ACC112 (cell line): ENCODE results near the gene CLMP.
A peak's percentile ranks its signal among the peaks of the same experiment; 100 is the strongest.
"Not testable (repeated sequence)": the region's sequence is repeated elsewhere in the genome, so short reads cannot be mapped to it uniquely, and the experiment has no call there.

Experiments used
- H2AFZ ChIP-seq: fragments of 200-600 bp; sonication (generic); one replicate; pipeline ENCODE4 v1.6.0; 2017; ENCODE audit warnings: antibody characterized with exemption, low read length; ENCODE audit not compliant: unreplicated experiment
- H3K27ac ChIP-seq: fragments of 200-600 bp; sonication (generic); 2 replicates; pipeline ENCODE4 v1.5.1; 2014; ENCODE audit warnings: low read depth, mild to moderate bottlenecking, antibody characterized with exemption, low read length, moderate library complexity
- H3K27me3 ChIP-seq: fragments of 200-600 bp; sonication (generic); 2 replicates; pipeline ENCODE4 v1.6.1; 2014; ENCODE audit warnings: mild to moderate bottlenecking, antibody characterized with exemption, low read length, moderate library complexity, mixed read lengths; ENCODE audit not compliant: insufficient read depth
- H3K36me3 ChIP-seq: fragments of 200-600 bp; sonication (generic); 2 replicates; pipeline ENCODE4 v1.6.1; 2016; ENCODE audit warnings: mild to moderate bottlenecking, antibody characterized with exemption, low read length, moderate library complexity, mixed read lengths; ENCODE audit not compliant: insufficient read depth
- H3K4me1 ChIP-seq: fragments of 200-600 bp; sonication (generic); one replicate; pipeline ENCODE4 v1.6.1; 2016; ENCODE audit warnings: low read length, mixed read lengths; ENCODE audit not compliant: insufficient read depth, unreplicated experiment, control insufficient read depth
- H3K4me3 ChIP-seq: fragments of 200-600 bp; sonication (generic); 2 replicates; pipeline ENCODE4 v1.5.1; 2014; ENCODE audit warnings: mild to moderate bottlenecking, low read depth, low read length
- H3K79me2 ChIP-seq: fragments of 200-600 bp; sonication (generic); one replicate; pipeline ENCODE4 v1.6.0; 2016; ENCODE audit warnings: low read length; ENCODE audit not compliant: control insufficient read depth, unreplicated experiment, insufficient read depth

The CLMP gene

GRCh38 chr11:123217897-123218296 lies 22.8 kb upstream of the CLMP start:
- H3K4me3 ChIP-seq: peak overlapping the region; percentile 14; the same call in 1 of the 2 replicates
- H2AFZ ChIP-seq: peak overlapping the region; percentile 90
- no peaks in the 10 kb centered on the region for H3K36me3 ChIP-seq
- H3K4me1 ChIP-seq: peaks cover 27% of the 10 kb centered on the region
- no peaks in the 10 kb centered on the region for H3K79me2 ChIP-seq
- no peaks in the 10 kb centered on the region for H3K27me3 ChIP-seq
- peak overlapping the region; percentile 66 for H3K27ac ChIP-seq

GRCh38 chr11:123216249-123216648 lies 21.2 kb upstream of the CLMP start:
- H3K79me2 ChIP-seq: no peaks in the 10 kb centered on the region
- H3K27ac ChIP-seq: no peak overlapping the region
- H2AFZ ChIP-seq: no peak overlapping the region
- peaks cover 43% of the 10 kb centered on the region for H3K4me1 ChIP-seq
- H3K36me3 ChIP-seq: no peaks in the 10 kb centered on the region
- no peak overlapping the region for H3K4me3 ChIP-seq
- no peaks in the 10 kb centered on the region for H3K27me3 ChIP-seq

DNA sequence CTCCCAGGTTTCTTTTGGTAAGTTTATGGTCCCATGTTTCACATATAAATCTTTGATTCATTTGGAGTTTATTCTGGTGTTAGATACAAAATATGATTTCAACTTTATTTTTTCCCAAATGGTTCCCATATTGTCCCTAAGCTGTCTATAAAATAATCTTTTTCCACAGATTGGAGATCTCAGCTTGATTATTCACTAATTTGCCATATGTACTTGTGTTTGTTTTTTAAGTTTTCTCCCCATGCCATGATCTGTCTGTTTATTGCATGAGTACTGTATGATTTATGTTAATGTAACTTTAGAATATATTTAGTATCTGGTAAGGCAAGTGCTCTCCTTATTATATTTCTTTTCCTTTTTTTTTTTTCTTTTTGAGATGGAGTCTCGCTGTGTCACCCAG lies 19.9 kb upstream of the CLMP start:
- Histone ChIP-seq H3K79me2 (no peaks in the 10 kb centered on the region), H3K27me3 (no peaks in the 10 kb centered on the region), H3K4me3 (no peak overlapping the region), H3K4me1 (peaks cover 46% of the 10 kb centered on the region), H2AFZ (no peak overlapping the region), H3K27ac (no peak overlapping the region), H3K36me3 (no peaks in the 10 kb centered on the region)

GRCh38 chr11:123214396-123214795 lies 19.3 kb upstream of the CLMP start:
- no peaks in the 10 kb centered on the region for H3K27me3 ChIP-seq
- H3K4me1 ChIP-seq: peaks cover 45% of the 10 kb centered on the region
- no peak overlapping the region for H3K4me3 ChIP-seq
- no peaks in the 10 kb centered on the region for H3K79me2 ChIP-seq
- no peak overlapping the region for H3K27ac ChIP-seq
- no peaks in the 10 kb centered on the region for H3K36me3 ChIP-seq
- H2AFZ ChIP-seq: no peak overlapping the region

GRCh38 chr11:123213307-123213771 lies 18.3 kb upstream of the CLMP start:
- H3K4me1 ChIP-seq: peaks cover 34% of the 10 kb centered on the region
- no peaks in the 10 kb centered on the region for H3K79me2 ChIP-seq
- H3K4me3 ChIP-seq: no peak overlapping the region
- no peak overlapping the region for H2AFZ ChIP-seq
- no peaks in the 10 kb centered on the region for H3K36me3 ChIP-seq
- no peaks in the 10 kb centered on the region for H3K27me3 ChIP-seq
- H3K27ac ChIP-seq: peak overlapping the region; percentile 73

- Histone ChIP-seq H3K4me3 (peak overlapping the region; percentile 23), H2AFZ (peak overlapping the region; percentile 37), H3K27me3 (no peaks in the 10 kb centered on the region), H3K4me1 (peaks cover 27% of the 10 kb centered on the region), H3K36me3 (no peaks in the 10 kb centered on the region), H3K79me2 (no peaks in the 10 kb centered on the region), H3K27ac (peak overlapping the region; percentile 73)
These were observed 17.4 kb upstream of the CLMP start for GRCh38 chr11:123212406-123212805.

DNA sequence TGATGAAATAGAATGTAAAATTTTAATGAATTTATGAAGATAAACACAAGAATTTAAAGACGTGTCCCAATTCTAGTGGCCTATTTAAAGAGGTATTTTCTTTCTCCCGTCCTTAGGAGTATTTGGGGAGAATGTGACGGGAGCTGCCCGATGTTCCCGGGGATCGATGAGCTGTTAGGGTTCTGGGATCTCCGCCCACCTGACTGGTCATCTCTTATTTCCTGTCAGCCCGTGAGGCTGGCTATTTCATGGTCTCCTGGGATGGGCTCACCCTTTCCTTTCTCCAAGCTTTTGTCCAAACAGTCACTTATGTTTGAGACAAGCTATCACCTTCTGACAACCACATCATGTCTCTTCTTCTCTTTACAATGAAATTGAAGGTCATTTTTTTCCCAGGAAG lies 16.9 kb upstream of the CLMP start:
- Histone ChIP-seq H3K4me1 (peaks cover 27% of the 10 kb centered on the region), H2AFZ (peak overlapping the region; percentile 37), H3K27ac (peak overlapping the region; percentile 73), H3K36me3 (no peaks in the 10 kb centered on the region), H3K27me3 (no peaks in the 10 kb centered on the region), H3K4me3 (peak overlapping the region; percentile 23), H3K79me2 (no peaks in the 10 kb centered on the region)

DNA sequence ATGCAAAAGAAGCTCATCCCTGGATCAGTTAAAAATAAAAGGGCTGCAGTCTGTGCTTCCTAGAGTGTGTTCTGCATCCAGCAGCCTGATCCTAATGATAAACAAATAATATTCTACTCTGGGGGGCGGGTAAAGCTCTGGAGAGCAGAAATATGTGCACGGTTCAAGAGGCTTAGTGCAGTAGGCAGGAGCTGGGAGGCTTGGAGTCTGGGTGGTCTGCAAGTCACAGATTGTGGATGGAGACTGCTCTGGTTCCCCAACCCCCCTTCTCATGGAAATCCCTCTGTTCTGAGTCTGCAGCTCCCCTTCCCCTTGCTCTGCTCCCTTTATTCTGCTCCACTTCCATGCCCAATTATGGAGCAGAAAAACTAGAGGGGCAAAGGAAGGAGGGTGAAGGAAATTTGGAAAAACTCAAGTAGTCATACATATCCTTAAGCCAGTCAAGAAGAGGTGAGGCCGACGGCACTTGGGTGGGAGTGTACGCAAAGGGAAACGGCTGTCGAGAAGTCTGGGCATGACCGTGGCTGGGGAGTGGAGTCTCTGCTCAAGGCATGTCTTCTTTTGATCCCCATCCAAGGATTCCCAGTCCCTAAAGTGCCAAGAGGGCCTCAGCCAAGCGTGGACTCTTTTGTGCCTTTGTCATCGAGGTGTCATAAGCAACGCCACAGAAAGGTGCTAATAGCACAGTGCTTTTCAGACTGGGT lies 16.3 kb upstream of the CLMP start:
- no peaks in the 10 kb centered on the region for H3K79me2 ChIP-seq
- peak overlapping the region; percentile 36 for H2AFZ ChIP-seq
- H3K4me3 ChIP-seq: no peak overlapping the region
- H3K36me3 ChIP-seq: no peaks in the 10 kb centered on the region
- H3K27ac ChIP-seq: peak overlapping the region; percentile 73
- peaks cover 27% of the 10 kb centered on the region for H3K4me1 ChIP-seq
- H3K27me3 ChIP-seq: no peaks in the 10 kb centered on the region

DNA sequence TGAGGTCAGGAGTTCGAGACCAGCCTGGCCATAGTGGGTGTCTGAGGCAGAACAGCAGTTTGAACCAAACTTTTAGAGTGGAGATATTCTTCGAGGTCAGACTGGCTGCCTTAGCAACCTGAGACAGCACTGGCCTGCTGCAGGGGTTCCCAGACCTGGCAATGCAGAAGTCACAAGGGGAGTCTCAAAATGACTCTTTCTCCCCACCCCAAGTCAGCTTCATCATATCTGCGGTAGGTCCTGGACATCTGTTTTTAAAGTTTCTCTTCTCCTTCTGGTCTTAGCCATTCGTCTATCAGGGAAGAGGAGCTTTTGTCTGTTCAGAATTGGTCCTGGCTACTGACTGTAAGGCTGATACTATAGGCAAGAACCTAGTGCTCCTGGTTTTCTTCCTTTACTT lies 14.5 kb upstream of the CLMP start:
- Histone ChIP-seq H3K4me1 (peaks cover 27% of the 10 kb centered on the region), H3K36me3 (no peaks in the 10 kb centered on the region), H3K79me2 (no peaks in the 10 kb centered on the region), H2AFZ (no peak overlapping the region), H3K27me3 (no peaks in the 10 kb centered on the region), H3K27ac (no peak overlapping the region), H3K4me3 (no peak overlapping the region)

DNA sequence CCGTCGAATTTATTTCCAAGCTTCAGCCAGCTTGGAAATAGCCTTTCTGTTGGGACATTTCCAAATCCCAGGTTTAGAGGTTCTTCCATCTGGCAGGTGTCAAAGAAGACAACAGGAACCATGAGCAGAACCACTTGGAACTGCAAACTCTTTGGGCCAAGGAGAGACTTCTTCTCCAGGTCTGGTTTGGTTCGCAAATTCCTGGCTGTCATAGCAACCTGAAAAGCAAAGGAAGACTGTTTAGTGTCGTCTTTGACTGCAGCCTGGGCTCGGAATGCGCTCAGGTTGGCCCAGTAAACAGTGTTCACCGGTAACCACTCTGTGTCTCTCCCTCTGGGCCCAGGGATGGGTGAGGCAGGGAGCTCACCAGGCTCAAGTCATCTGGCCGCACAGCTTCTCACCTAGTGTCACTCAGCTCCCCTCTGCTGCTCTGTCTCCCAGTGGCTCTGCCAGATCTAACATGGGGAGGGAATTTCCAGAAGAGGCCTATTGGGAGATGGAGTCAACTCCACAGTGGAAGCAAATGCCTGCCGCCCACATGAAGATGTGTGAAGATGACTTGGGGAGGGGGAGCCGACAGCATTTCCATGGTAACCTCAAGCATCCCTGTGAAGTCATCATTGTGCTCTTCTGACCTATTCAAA lies 11.9 kb upstream of the CLMP start:
- Histone ChIP-seq H3K27me3 (no peaks in the 10 kb centered on the region), H2AFZ (no peak overlapping the region), H3K4me1 (peaks cover 17% of the 10 kb centered on the region), H3K79me2 (no peaks in the 10 kb centered on the region), H3K36me3 (no peaks in the 10 kb centered on the region), H3K4me3 (no peak overlapping the region), H3K27ac (no peak overlapping the region)

DNA sequence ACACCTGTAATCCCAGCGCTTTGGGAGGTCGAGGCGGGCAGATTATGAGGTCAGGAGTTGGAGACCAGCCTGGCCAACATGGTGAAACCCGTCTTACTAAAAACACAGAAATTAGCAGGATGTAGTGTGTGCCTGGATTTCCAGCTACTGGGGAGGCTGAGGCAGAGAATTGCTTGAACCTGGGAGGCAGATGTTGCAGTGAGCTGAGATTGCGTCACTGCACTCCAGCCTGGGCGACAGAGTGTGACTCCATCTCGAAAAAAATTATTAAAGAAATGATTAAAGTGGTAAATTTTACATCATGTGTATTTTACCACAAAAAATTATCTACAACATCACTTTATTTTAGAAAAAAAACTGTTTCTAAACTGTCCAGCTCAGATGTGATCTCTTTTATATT lies 11.0 kb upstream of the CLMP start:
- not testable (repeated sequence) for H3K36me3 ChIP-seq, H3K4me1 ChIP-seq, H3K79me2 ChIP-seq, H3K27me3 ChIP-seq, H2AFZ ChIP-seq, H3K4me3 ChIP-seq, H3K27ac ChIP-seq
